A549 (cell line): ENCODE results near the gene ZFYVE28.

Experiments
- BCL3 ChIP-seq: fragments of >200 bp; sonication (Bioruptor Twin); formaldehyde crosslinking; IDR thresholded peaks from 3 replicates; pipeline ENCODE4 v1.6.1; 2016
- CHD4 ChIP-seq: fragments of 200-600 bp; sonication (generic); IDR thresholded peaks from 2 replicates; pipeline ENCODE4 v1.6.1; 2016; ENCODE audit warnings: antibody characterized with exemption, mild to moderate bottlenecking, borderline replicate concordance
- EP300 ChIP-seq, 2 experiments: fragments of >200 bp; sonication (Bioruptor Twin); formaldehyde crosslinking; IDR thresholded peaks; 2 replicates in 1 of 2; 3 replicates in 1 of 2; pipeline ENCODE4 v1.6.1; 2016 to 2017
- FOSB ChIP-seq: fragments of 250-450 bp; sonication (Bioruptor Pico); IDR thresholded peaks from 2 replicates; pipeline ENCODE4 v1.5.0; 2020; ENCODE audit warnings: mild to moderate bottlenecking, moderate library complexity
- NPAS2 ChIP-seq: fragments of 250-450 bp; sonication (Bioruptor Pico); IDR thresholded peaks from 2 replicates; pipeline ENCODE4 v1.8.0; 2022; ENCODE audit warnings: mild to moderate bottlenecking, moderate library complexity, borderline replicate concordance
- NR3C1 ChIP-seq: fragments of >200 bp; sonication (Bioruptor Twin); formaldehyde crosslinking; IDR thresholded peaks from 3 replicates; pipeline ENCODE4 v1.6.1; 2017
- POLR2A ChIP-seq: IDR thresholded peaks from 2 replicates; pipeline ENCODE4 v1.6.1; 2012; ENCODE audit warnings: mild to moderate bottlenecking, low read length
- RAD21 ChIP-seq, 2 experiments: fragments of >200 bp in 1 of 2; sonication (Bioruptor Twin) in 1 of 2; formaldehyde crosslinking in 1 of 2; IDR thresholded peaks in 1 of 2; conservative IDR thresholded peaks in 1 of 2; 2 replicates in 1 of 2; 3 replicates in 1 of 2; pipeline ENCODE4 v1.6.1; 2012 to 2018; ENCODE audit warnings: inconsistent platforms in 1 of 2
- SMC3 ChIP-seq: fragments of >200 bp; sonication (Bioruptor Twin); formaldehyde crosslinking; IDR thresholded peaks from 3 replicates; pipeline ENCODE4 v1.6.1; 2018; ENCODE audit warnings: inconsistent platforms
- TF ChIP-seq, protein P1 (sequence below): fragments of >200 bp; sonication (Bioruptor Twin); formaldehyde crosslinking; IDR thresholded peaks from 3 replicates; pipeline ENCODE4 v1.5.1; 2016
- TF ChIP-seq, protein P2 (sequence below): IDR thresholded peaks from 2 replicates; pipeline ENCODE4 v1.6.1; 2012
- TF ChIP-seq, protein P3 (sequence below): fragments of 450-650 bp; IDR thresholded peaks from 2 replicates; pipeline ENCODE4 v1.6.1; 2014; ENCODE audit warnings: antibody characterized with exemption

DNA sequence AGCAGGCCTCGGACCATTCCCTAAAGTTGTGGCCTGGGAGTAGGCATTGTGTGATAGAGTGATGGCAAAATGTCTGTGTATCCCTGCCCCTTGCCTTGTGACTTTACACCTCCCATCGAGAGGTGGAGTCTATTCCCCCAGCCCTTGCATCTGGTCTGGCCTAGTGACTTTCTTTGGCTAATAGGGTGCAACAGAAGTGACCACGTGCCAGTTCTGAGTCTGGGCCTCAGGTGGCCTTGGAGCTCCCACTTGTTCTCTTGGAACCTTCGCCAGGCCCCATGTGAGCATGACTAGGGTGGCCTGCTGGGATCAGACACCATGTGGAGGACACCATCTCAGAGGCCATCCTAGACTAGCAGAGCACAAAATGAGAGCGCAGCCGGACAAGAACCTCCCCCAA lies 46.6 kb upstream of the ZFYVE28 start:
- no peak for TF ChIP-seq SMC3
- TF ChIP-seq, protein P1, sequence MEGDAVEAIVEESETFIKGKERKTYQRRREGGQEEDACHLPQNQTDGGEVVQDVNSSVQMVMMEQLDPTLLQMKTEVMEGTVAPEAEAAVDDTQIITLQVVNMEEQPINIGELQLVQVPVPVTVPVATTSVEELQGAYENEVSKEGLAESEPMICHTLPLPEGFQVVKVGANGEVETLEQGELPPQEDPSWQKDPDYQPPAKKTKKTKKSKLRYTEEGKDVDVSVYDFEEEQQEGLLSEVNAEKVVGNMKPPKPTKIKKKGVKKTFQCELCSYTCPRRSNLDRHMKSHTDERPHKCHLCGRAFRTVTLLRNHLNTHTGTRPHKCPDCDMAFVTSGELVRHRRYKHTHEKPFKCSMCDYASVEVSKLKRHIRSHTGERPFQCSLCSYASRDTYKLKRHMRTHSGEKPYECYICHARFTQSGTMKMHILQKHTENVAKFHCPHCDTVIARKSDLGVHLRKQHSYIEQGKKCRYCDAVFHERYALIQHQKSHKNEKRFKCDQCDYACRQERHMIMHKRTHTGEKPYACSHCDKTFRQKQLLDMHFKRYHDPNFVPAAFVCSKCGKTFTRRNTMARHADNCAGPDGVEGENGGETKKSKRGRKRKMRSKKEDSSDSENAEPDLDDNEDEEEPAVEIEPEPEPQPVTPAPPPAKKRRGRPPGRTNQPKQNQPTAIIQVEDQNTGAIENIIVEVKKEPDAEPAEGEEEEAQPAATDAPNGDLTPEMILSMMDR = no peak
- no peak for TF ChIP-seq POLR2A
- TF ChIP-seq, protein P2, sequence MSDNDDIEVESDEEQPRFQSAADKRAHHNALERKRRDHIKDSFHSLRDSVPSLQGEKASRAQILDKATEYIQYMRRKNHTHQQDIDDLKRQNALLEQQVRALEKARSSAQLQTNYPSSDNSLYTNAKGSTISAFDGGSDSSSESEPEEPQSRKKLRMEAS = no peak
- TF ChIP-seq RAD21 (conservative IDR thresholded peaks at IDR 0.05 in 1 of 2, IDR thresholded peaks at IDR 0.05 in 1 of 2) = no peak
- no peak for TF ChIP-seq BCL3
- TF ChIP-seq NR3C1 = no peak
- TF ChIP-seq EP300 (IDR thresholded peaks at IDR 0.05) = no peak
- no peak for TF ChIP-seq NPAS2 (CRISPR knock-in tag)
- TF ChIP-seq, protein P3, sequence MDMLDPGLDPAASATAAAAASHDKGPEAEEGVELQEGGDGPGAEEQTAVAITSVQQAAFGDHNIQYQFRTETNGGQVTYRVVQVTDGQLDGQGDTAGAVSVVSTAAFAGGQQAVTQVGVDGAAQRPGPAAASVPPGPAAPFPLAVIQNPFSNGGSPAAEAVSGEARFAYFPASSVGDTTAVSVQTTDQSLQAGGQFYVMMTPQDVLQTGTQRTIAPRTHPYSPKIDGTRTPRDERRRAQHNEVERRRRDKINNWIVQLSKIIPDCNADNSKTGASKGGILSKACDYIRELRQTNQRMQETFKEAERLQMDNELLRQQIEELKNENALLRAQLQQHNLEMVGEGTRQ = no peak
- TF ChIP-seq CHD4 = no peak
- no peak for TF ChIP-seq FOSB
